Vagina (tissue), 2 donors: ENCODE measurements around the gene CYP1B1. TPM values are rescaled to one million over a fixed set of nuclear protein-coding genes. Genes with fewer than 3 reads are reported as not detected.

Source experiments
- DNase-seq, 2 donors: peaks; one replicate each; pipeline ENCODE4 v3.0.0-alpha.2; 2017; ENCODE audit errors: extremely low spot score in 2 of 2
- H3K27ac ChIP-seq: fragments of 200-600 bp; sonication (generic); one replicate; pipeline ENCODE4 v1.5.1; 2019
- H3K27me3 ChIP-seq: fragments of 200-600 bp; sonication (generic); one replicate; pipeline ENCODE4 v1.5.1; 2019
- H3K36me3 ChIP-seq, 2 donors: fragments of 200-600 bp; sonication (generic); one replicate each; pipeline ENCODE4 v1.5.1; 2017 to 2019
- H3K4me1 ChIP-seq: fragments of 200-600 bp; sonication (generic); one replicate; pipeline ENCODE4 v1.5.1; 2019
- H3K4me3 ChIP-seq, 2 donors: fragments of 200-600 bp; sonication (generic); 1 replicate in 1 of 2; 2 replicates in 1 of 2; pipeline ENCODE4 v1.5.1; 2016 to 2019
- H3K9me3 ChIP-seq: fragments of 200-600 bp; sonication (generic); one replicate; pipeline ENCODE4 v1.5.1; 2019
- CTCF ChIP-seq, 3 experiments: fragments of 450-650 bp in 2 of 3; fragments of 200-600 bp in 1 of 3; sonication (generic) in 1 of 3; IDR thresholded peaks; one replicate each; pipeline ENCODE4 v1.5.1; 2017 to 2019; ENCODE audit warnings: antibody characterized with exemption in 3 of 3, mild to moderate bottlenecking in 2 of 3, moderate library complexity in 2 of 3
- POLR2A ChIP-seq, 2 donors: fragments of 450-650 bp; IDR thresholded peaks; one replicate each; pipeline ENCODE4 v1.6.1; 2017; ENCODE audit warnings: antibody characterized with exemption in 2 of 2, mild to moderate bottlenecking in 2 of 2, moderate library complexity in 2 of 2
- POLR2AphosphoS5 ChIP-seq, 2 donors: sonication (generic); formaldehyde crosslinking; IDR thresholded peaks; one replicate each; pipeline ENCODE4 v1.9.0; 2017; ENCODE audit warnings: antibody characterized with exemption in 2 of 2, mild to moderate bottlenecking in 2 of 2, low read depth in 1 of 2; ENCODE audit not compliant: insufficient read depth in 1 of 2
- intact Hi-C: fragments of 100-400 bp; cut with DNase I; formaldehyde crosslinking; loops from one replicate; pipeline ENCODE4 v1.15.1; 2023
- total RNA-seq: library from RNA; depleted of rRNA; stranded (reverse); fragments of >200 nt; gene quantifications from one replicate; pipeline ENCODE4 v1.2.3, GENCODE V29; 2016

The CYP1B1 gene
- 88.9 TPM for total RNA-seq

GRCh38 chr2:38075507-38076151 is at the start of gene CYP1B1:
TSS of gene CYP1B1 (minus strand) at chr2:38076151. CDS start at chr2:38075388, 763 bp downstream.
- Histone ChIP-seq H3K36me3 (no peaks in the 10 kb centered on the region), H3K4me1 (peaks cover 44% of the 10 kb centered on the region), H3K9me3 (no peaks in the 10 kb centered on the region), H3K27ac (peak within 1 kb of the TSS; percentile 84), H3K4me3 (peak within 1 kb of the TSS; percentile 51 to 63), H3K27me3 (no peaks in the 10 kb centered on the region)
- TF ChIP-seq POLR2A (IDR thresholded peaks at IDR 0.05) (no peak), CTCF (IDR thresholded peaks at IDR 0.05) (no peak), POLR2AphosphoS5 (IDR thresholded peaks at IDR 0.05; ENCODE audit: insufficient read depth in 1 of 2, low read depth in 1 of 2) (no peak)
- DNase-seq: no peak
- intact Hi-C loops: loop anchor here (1.0 to 10.0 kb wide), 3 partner anchors 91 to 199 kb away; no protein-coding TSS in a partner anchor

- no peaks in the 10 kb centered on the region for H3K36me3 ChIP-seq
Measured at GRCh38 chr2:38125007-38125406, 49.1 kb upstream of the CYP1B1 start.

GRCh38 chr2:38123911-38124310 is 48.0 kb upstream of the CYP1B1 start:
- no peak for DNase-seq
- Histone ChIP-seq H3K27ac (no peak overlapping the region), H3K4me3 (no peak overlapping the region), H3K4me1 (peaks cover 17% of the 10 kb centered on the region), H3K36me3 (no peaks in the 10 kb centered on the region), H3K27me3 (no peaks in the 10 kb centered on the region), H3K9me3 (no peaks in the 10 kb centered on the region)
- intact Hi-C loops: no loop called here
- TF ChIP-seq POLR2A (IDR thresholded peaks at IDR 0.05) (no peak), CTCF (IDR thresholded peaks at IDR 0.05) (no peak), POLR2AphosphoS5 (IDR thresholded peaks at IDR 0.05; ENCODE audit: insufficient read depth in 1 of 2, low read depth in 1 of 2) (no peak)

More at GRCh38 chr2:38125007-38125406, 49.1 kb upstream of the CYP1B1 start:
- peaks cover 17% of the 10 kb centered on the region for H3K4me1 ChIP-seq
- TF ChIP-seq CTCF (IDR thresholded peaks at IDR 0.05) (no peak), POLR2AphosphoS5 (IDR thresholded peaks at IDR 0.05; ENCODE audit: insufficient read depth in 1 of 2, low read depth in 1 of 2) (no peak), POLR2A (IDR thresholded peaks at IDR 0.05) (no peak)
- intact Hi-C loops: no loop called here
- no peaks in the 10 kb centered on the region for H3K27me3 ChIP-seq
- no peak overlapping the region for H3K27ac ChIP-seq
- no peak for DNase-seq
- H3K9me3 ChIP-seq: no peaks in the 10 kb centered on the region
- no peak overlapping the region for H3K4me3 ChIP-seq

DNA sequence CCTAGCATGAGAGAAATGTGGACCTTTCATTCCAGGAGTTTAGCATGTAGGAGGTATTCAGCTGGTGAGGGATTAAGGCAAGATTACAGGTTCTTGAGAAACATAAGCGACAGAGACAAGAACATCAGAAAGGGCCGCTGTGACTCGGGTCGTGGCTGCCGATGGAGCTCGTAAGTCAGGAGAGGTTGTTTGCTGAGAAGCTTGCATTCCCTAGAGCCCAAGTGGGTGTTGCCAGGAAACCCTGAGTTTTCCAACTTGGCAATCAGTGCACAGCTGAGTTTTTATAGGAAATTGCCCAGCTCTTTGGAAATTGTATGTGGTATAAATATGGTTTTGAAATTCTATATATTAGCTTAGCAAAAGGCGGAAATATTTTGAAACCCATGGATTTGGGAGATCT is 46.4 kb upstream of the CYP1B1 start:
- intact Hi-C loops: no loop called here
- no peak overlapping the region for H3K27ac ChIP-seq

More for the DNA sequence above, 46.4 kb upstream of the CYP1B1 start:
- Histone ChIP-seq H3K27me3 (no peaks in the 10 kb centered on the region), H3K4me1 (peaks cover 18% of the 10 kb centered on the region), H3K9me3 (no peaks in the 10 kb centered on the region), H3K36me3 (no peaks in the 10 kb centered on the region), H3K4me3 (no peak overlapping the region)
- DNase-seq: no peak
- TF ChIP-seq POLR2AphosphoS5 (IDR thresholded peaks at IDR 0.05; ENCODE audit: insufficient read depth in 1 of 2, low read depth in 1 of 2): no peak
- no peak for TF ChIP-seq POLR2A (IDR thresholded peaks at IDR 0.05)
- no peak for TF ChIP-seq CTCF (IDR thresholded peaks at IDR 0.05)
